HepG2 (cell line): ENCODE measurements around the gene UNC93A. TPM values are rescaled to one million over a fixed set of nuclear protein-coding genes. Genes with fewer than 3 reads are reported as not detected.

Experiments used
- ATF2 ChIP-seq: sonication (generic); formaldehyde crosslinking; IDR thresholded peaks from 2 replicates; pipeline ENCODE4 v1.4.0; 2020; ENCODE audit warnings: missing genetic modification reagents
- CBX5 ChIP-seq: sonication (generic); formaldehyde crosslinking; IDR thresholded peaks from 2 replicates; pipeline ENCODE4 v1.4.0; 2020; ENCODE audit warnings: missing genetic modification reagents, borderline replicate concordance
- CENPT ChIP-seq: sonication (generic); formaldehyde crosslinking; IDR thresholded peaks from 2 replicates; pipeline ENCODE4 v1.8.0; 2022; ENCODE audit warnings: low read depth, mild to moderate bottlenecking, moderate library complexity, missing genetic modification reagents
- CSRNP1 ChIP-seq: sonication (generic); formaldehyde crosslinking; IDR thresholded peaks from 2 replicates; pipeline ENCODE4 v1.8.1; 2023; ENCODE audit warnings: mild to moderate bottlenecking, missing genetic modification reagents
- GLI4 ChIP-seq: sonication (generic); formaldehyde crosslinking; IDR thresholded peaks from 2 replicates; pipeline ENCODE4 v1.5.1; 2020; ENCODE audit warnings: missing genetic modification reagents, mild to moderate bottlenecking, moderate library complexity, borderline replicate concordance
- HOMEZ ChIP-seq: IDR thresholded peaks from 2 replicates; pipeline ENCODE4 v1.6.1; 2016; ENCODE audit warnings: low read depth
- HOXA5 ChIP-seq: sonication (generic); formaldehyde crosslinking; IDR thresholded peaks from 2 replicates; pipeline ENCODE4 v1.4.0; 2020; ENCODE audit warnings: missing genetic modification reagents
- LRRFIP1 ChIP-seq: sonication (generic); formaldehyde crosslinking; conservative IDR thresholded peaks from 2 replicates; pipeline ENCODE4 v1.4.0; 2020; ENCODE audit warnings: missing genetic modification reagents
- SALL1 ChIP-seq: sonication (generic); formaldehyde crosslinking; IDR thresholded peaks from 2 replicates; pipeline ENCODE4 v1.8.0; 2022; ENCODE audit warnings: mild to moderate bottlenecking, missing genetic modification reagents
- SNAI1 ChIP-seq: sonication (generic); formaldehyde crosslinking; IDR thresholded peaks from 2 replicates; pipeline ENCODE4 v1.5.0; 2020; ENCODE audit warnings: mild to moderate bottlenecking, missing genetic modification reagents, borderline replicate concordance
- TRIM24 ChIP-seq: sonication (generic); formaldehyde crosslinking; IDR thresholded peaks from 2 replicates; pipeline ENCODE4 v1.8.0; 2022; ENCODE audit warnings: mild to moderate bottlenecking, missing genetic modification reagents
- ZBTB20 ChIP-seq: sonication (generic); formaldehyde crosslinking; IDR thresholded peaks from 2 replicates; pipeline ENCODE4 v1.8.1; 2023; ENCODE audit warnings: missing genetic modification reagents, low read depth, mild to moderate bottlenecking, borderline replicate concordance
- ZNF264 ChIP-seq: sonication (generic); formaldehyde crosslinking; IDR thresholded peaks from 2 replicates; pipeline ENCODE4 v1.4.0; 2020; ENCODE audit warnings: missing genetic modification reagents
- ZNF468 ChIP-seq: sonication (generic); formaldehyde crosslinking; IDR thresholded peaks from 2 replicates; pipeline ENCODE4 v1.8.0; 2022; ENCODE audit warnings: mild to moderate bottlenecking, moderate library complexity, missing genetic modification reagents
- ZNF574 ChIP-seq: sonication (generic); formaldehyde crosslinking; IDR thresholded peaks from 2 replicates; pipeline ENCODE4 v1.4.0; 2020; ENCODE audit warnings: missing genetic modification reagents
- ZNF660 ChIP-seq: sonication (generic); formaldehyde crosslinking; IDR thresholded peaks from 2 replicates; pipeline ENCODE4 v1.5.1; 2020; ENCODE audit warnings: mild to moderate bottlenecking, low read depth, missing genetic modification reagents, borderline replicate concordance
- ZNF709 ChIP-seq: sonication (generic); formaldehyde crosslinking; IDR thresholded peaks from 2 replicates; pipeline ENCODE4 v1.5.0; 2020; ENCODE audit warnings: mild to moderate bottlenecking, missing genetic modification reagents
- polyA plus RNA-seq, 8 experiments: library from polyadenylated mRNA; depleted of rRNA in 3 of 8; stranded (reverse) in 7 of 8; unstranded in 1 of 8; fragments of >200 nt; fragmentation: Illumina TruSeq in 4 of 8; extraction: Trizol in 4 of 8; gene quantifications; 2 replicates each; pipeline versions ENCODE4 v1.2.1 to v1.2.3, GENCODE V29; 2011 to 2016; ENCODE audit warnings: low read depth in 4 of 8, missing spikeins in 1 of 8, mixed read lengths in 1 of 8; ENCODE audit not compliant: insufficient read depth in 1 of 8
- total RNA-seq, 5 experiments: library from RNA; depleted of rRNA; stranded (reverse); fragments of >200 nt; fragmentation: Illumina TruSeq; extraction: Trizol; gene quantifications; 2 replicates each; pipeline ENCODE4 v1.2.3, GENCODE V29; 2016; ENCODE audit warnings: low read depth in 1 of 5

The UNC93A gene
- total and polyA plus RNA-seq, 2 of the 13 experiments (the other 11 are each of a cell fraction or from before 2014, with no cell fraction given): 11.0 to 42.7 TPM

- TF ChIP-seq LRRFIP1 (CRISPR knock-in tag): 0 out of 2 replicates have a peak, but pooled peaks have one; percentile 12
- TF ChIP-seq ZNF574: peak; percentile 81
- no peak for TF ChIP-seq ZNF468 (CRISPR knock-in tag)
- peak; percentile 74; the same call in 1 of the 2 replicates for TF ChIP-seq CBX5
- TF ChIP-seq HOMEZ: peak; percentile 93
- peak; percentile 81; the same call in 1 of the 2 replicates for TF ChIP-seq SNAI1 (CRISPR knock-in tag)
- TF ChIP-seq CSRNP1 (CRISPR knock-in tag): 0 out of 2 replicates have a peak, but pooled peaks have one; percentile 31
- peak; percentile 90; the same call in 1 of the 2 replicates for TF ChIP-seq ZNF264 (CRISPR knock-in tag)
- TF ChIP-seq CENPT (CRISPR knock-in tag): no peak
- TF ChIP-seq TRIM24 (CRISPR knock-in tag): no peak
- TF ChIP-seq ZNF709: no peak
- TF ChIP-seq ATF2 (CRISPR knock-in tag): peak; percentile 99
- TF ChIP-seq HOXA5: peak; percentile 95
- peak; percentile 98 for TF ChIP-seq ZBTB20 (CRISPR knock-in tag)
- TF ChIP-seq GLI4: no peak; the same call in 1 of the 2 replicates
- TF ChIP-seq SALL1: peak; percentile 99
- TF ChIP-seq ZNF660 (CRISPR knock-in tag): no peak
These were observed 50.8 kb downstream of the UNC93A start (continued) for GRCh38 chr6:167341665-167342655.
